ENCODE measurements around the gene CELF4.

Gene CELF4

DNA sequence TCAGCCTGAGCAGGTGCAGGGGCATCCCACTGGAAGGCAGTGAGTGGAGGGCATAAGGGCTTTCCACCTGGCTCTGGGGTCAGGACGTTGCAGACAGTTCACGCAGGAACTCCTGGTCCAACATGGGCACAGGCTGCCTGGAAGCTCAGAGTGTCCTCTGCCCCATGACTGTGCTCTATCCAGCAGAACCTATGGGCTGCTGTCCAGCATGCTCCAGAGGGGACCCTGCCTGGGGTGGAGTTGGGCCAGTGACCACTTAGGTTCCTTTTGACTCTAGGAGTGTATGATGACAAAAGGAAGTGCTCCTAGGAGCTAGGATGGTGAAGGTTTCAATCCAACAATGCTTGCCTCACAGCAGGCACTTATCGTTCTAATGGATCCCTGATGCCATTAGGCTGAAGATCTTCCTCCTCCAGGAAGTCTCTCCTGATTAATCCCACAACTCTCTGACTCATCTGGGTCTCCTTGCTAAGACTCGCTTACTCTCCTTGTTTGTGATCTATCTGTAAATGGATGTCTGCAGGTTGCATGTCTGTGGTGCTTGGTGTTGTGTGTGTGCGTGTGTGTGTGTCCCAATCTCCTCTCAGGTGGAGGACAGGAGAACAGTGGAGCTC is 224.0 kb downstream of the CELF4 start:
- DNase-seq (ENCODE audit: low read depth), result no peak
- no peak overlapping the region for H3K4me3 ChIP-seq (ENCODE audit: control insufficient read depth, low read depth, low read length)
- TF ChIP-seq, protein P1, sequence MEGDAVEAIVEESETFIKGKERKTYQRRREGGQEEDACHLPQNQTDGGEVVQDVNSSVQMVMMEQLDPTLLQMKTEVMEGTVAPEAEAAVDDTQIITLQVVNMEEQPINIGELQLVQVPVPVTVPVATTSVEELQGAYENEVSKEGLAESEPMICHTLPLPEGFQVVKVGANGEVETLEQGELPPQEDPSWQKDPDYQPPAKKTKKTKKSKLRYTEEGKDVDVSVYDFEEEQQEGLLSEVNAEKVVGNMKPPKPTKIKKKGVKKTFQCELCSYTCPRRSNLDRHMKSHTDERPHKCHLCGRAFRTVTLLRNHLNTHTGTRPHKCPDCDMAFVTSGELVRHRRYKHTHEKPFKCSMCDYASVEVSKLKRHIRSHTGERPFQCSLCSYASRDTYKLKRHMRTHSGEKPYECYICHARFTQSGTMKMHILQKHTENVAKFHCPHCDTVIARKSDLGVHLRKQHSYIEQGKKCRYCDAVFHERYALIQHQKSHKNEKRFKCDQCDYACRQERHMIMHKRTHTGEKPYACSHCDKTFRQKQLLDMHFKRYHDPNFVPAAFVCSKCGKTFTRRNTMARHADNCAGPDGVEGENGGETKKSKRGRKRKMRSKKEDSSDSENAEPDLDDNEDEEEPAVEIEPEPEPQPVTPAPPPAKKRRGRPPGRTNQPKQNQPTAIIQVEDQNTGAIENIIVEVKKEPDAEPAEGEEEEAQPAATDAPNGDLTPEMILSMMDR (conservative IDR thresholded peaks at IDR 0.05; ENCODE audit: control insufficient read depth, insufficient read depth, low read depth, low read length), result no peak

DNA sequence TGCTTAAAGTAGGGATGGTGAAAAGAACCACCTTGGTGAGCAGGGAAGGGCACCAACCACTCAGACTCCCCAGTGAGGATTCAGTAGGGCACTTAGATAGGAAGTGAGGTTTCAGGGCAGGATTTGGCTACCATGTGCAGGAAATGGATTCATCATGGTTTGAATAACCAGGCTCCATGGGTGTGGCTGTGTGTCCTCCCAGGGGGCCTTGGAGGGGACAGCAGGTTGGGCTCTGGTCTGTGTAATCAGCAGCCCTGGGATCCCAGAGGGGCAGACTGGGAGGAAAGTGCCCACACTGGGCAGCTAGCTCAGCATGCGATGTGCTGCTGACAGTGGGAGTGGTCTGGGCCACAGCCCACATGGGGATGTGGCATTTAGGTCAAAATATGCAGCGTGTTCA is 224.6 kb downstream of the CELF4 start:
- TF ChIP-seq, protein P1 (conservative IDR thresholded peaks at IDR 0.05; ENCODE audit: control insufficient read depth, insufficient read depth, low read depth, low read length), result no peak
- no peak for DNase-seq (ENCODE audit: low read depth)
- no peak overlapping the region for H3K4me3 ChIP-seq (ENCODE audit: control insufficient read depth, low read depth, low read length)

DNA sequence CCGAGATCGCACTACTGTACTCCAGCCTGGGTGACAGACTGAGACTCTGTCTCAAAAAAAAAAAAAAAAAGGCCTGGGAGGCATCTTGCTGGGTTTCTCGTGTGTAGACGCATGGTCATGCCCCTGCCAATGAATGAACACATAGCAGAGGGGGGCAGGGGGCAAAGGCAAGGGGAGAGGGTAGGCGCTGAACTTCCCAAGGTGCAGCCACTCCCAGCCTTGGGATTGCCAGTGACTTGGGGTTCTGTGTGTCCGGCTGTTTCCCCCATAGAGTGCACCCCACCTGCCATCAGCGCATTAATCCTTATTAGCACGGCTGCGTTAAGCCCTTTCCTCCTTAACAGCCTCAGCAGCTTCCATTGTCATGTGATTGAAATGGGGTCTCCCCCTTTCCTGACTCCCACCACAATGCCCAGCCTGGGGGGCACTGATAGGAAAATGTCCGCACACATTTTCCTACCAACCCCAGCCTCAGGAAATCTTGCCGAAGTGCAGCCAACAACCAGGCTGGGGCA is 225.8 kb downstream of the CELF4 start:
- DNase-seq (ENCODE audit: low read depth), result no peak

DNA sequence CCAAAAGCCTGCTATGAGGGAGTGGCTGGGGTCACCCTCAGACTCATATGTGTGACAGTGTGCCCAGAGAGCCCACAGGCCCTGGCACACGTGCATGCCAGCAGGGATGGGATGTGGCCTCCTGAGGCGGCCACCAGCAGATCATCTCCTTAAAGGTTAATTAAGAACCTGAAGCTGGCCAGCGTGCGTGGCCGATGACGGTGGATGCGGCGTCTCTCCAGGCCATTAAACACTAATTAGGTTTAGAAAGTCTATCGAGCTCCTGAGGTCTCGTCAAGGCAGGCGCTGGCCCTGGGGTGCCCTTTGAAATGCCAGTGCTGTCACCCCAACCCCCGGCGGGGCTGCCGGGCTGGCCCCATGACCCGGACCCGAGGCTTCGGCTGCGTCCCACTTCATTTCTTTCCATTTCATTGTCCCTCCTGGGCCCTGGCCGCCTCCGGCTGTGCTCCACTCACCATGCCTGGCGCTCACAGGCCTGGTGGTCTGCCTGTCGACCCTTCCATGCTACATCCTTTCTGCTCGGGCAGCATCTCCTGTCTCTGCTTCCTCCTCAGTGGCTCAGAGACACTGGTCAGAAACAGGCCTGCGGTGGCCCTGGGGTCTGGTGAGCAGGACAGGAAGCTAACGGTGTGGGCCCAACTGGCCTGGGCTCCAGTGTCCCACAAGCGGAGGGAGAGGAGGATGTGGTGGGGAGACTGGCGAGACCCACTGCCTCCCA is 228.9 kb downstream of the CELF4 start:
- TF ChIP-seq, protein P1 (conservative IDR thresholded peaks at IDR 0.05; ENCODE audit: control insufficient read depth, insufficient read depth, low read depth, low read length), result no peak
- no peak for DNase-seq (ENCODE audit: low read depth)
- no peak overlapping the region for H3K4me3 ChIP-seq (ENCODE audit: control insufficient read depth, low read depth, low read length)

More for the DNA sequence above, 225.8 kb downstream of the CELF4 start:
- TF ChIP-seq, protein P1 (conservative IDR thresholded peaks at IDR 0.05; ENCODE audit: control insufficient read depth, insufficient read depth, low read depth, low read length), result no peak
- H3K4me3 ChIP-seq (ENCODE audit: control insufficient read depth, low read depth, low read length), result no peak overlapping the region

DNA sequence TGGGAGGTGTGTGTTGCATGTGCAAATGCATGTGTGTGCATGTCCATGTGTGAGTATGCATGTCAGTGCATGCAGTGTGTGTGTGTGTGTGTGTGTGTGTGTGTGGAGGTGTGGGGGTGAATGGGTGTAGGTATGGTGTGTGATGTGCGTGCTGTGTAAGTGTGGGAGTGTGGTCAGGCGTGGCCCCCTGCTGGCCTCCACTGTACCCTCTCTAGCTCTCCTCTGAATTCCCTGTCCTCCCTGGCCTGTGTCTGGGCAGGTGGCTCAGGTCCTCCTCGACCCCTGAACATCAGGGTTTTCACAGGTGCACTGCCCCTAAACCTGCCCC is 230.2 kb downstream of the CELF4 start:
- TF ChIP-seq, protein P1 (conservative IDR thresholded peaks at IDR 0.05; ENCODE audit: control insufficient read depth, insufficient read depth, low read depth, low read length), result no peak
- DNase-seq (ENCODE audit: low read depth), result peak; percentile 15
- H3K4me3 ChIP-seq (ENCODE audit: control insufficient read depth, low read depth, low read length), result no peak overlapping the region

DNA sequence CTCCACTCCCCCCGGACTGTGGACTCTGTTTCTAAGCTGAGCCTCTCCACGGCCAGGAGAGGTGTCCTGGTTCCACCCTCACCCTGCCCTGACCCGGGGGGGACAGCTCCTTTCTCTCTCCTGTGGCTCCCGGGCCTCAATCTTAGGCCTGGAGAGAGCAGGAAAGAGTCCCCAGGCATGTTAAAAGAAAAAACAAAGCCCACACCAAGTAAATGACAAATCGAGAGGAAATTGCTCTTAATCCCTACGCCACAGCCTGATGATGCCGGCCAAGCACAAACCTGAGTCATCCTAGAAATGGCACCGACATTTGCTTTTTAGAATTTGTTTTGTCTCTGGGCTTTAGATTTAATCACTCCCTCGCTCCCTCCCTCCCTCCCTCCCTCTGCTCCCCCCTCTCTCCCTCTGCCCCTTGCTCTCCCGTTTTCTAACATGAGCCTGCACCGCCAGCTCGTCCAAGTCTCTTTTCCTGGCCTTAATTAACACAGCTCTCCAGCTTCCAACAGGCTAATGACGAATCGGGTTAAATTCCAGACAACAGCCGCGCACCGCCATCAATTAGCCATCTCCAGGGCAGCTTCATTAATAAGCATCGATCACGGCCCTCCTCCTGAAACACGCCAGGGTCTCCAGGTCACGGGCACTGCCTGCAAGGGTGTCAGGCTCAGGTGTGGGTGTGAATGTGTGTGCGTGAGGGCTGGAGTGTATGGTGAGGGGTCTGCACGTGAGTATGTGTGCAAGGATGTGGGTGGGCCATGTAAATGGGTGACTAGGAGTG is 230.8 kb downstream of the CELF4 start:
- TF ChIP-seq, protein P1 (conservative IDR thresholded peaks at IDR 0.05; ENCODE audit: control insufficient read depth, insufficient read depth, low read depth, low read length), result no peak
- peak; percentile 73 for DNase-seq (ENCODE audit: low read depth)
- H3K4me3 ChIP-seq (ENCODE audit: control insufficient read depth, low read depth, low read length), result no peak overlapping the region

Measured in fibroblast of mammary gland (primary cell).